Measurements from ENCODE around the gene MDP1.

Gene MDP1

GRCh38 chr14:24237463-24237955 is 21.6 kb upstream of the MDP1 start:
- TF ChIP-seq ARNT (IDR thresholded peaks at IDR 0.05): no peak
- no peak for TF ChIP-seq TARDBP (IDR thresholded peaks at IDR 0.05)
- TF ChIP-seq FOXM1 (IDR thresholded peaks at IDR 0.05; ENCODE audit: borderline replicate concordance): no peak
- no peak for TF ChIP-seq ELF4 (IDR thresholded peaks at IDR 0.05)
- TF ChIP-seq FOXK2 (IDR thresholded peaks at IDR 0.05): no peak
- TF ChIP-seq L3MBTL2 (conservative IDR thresholded peaks at IDR 0.05): no peak
- no peak for TF ChIP-seq FOXA1 (IDR thresholded peaks at IDR 0.05)
- TF ChIP-seq CTBP1 (IDR thresholded peaks at IDR 0.05; ENCODE audit: borderline replicate concordance): no peak
- TF ChIP-seq SUZ12 (IDR thresholded peaks at IDR 0.05): no peak
- no peak for TF ChIP-seq PKNOX1 (IDR thresholded peaks at IDR 0.05)
- TF ChIP-seq HDGF (IDR thresholded peaks at IDR 0.05; ENCODE audit: borderline replicate concordance): no peak
- TF ChIP-seq LEF1 (IDR thresholded peaks at IDR 0.05; ENCODE audit: borderline replicate concordance): no peak
- CTCF ChIA-PET: interaction anchor here (0.6 to 1.2 kb wide), 2 partner anchors 70 to 1141 kb away, joined by 3 read pairs; partner anchors contain the start of gene CIDEB
- POLR2A ChIA-PET: interaction anchor here (0.8 to 9.3 kb wide), 4 partner anchors 15 to 61 kb away, joined by 3 to 139 read pairs (median 6); partner anchors contain the start of genes CHMP4A, DHRS1, NOP9 and RABGGTA
- DNase-seq (ENCODE audit: extremely low spot score): no peak

GRCh38 chr14:24236689-24237462 is 21.0 kb upstream of the MDP1 start:
- no peak for DNase-seq (ENCODE audit: extremely low spot score)
- CTCF ChIA-PET: interaction anchor here (1.2 kb wide), 1 partner anchor 71 kb away, joined by 3 read pairs; the partner anchor contains the start of gene CIDEB
- POLR2A ChIA-PET: interaction anchor here (0.8 to 9.3 kb wide), 4 partner anchors 15 to 62 kb away, joined by 3 to 139 read pairs (median 6); partner anchors contain the start of genes CHMP4A, DHRS1, NOP9 and RABGGTA
- TF ChIP-seq ARNT (IDR thresholded peaks at IDR 0.05) (no peak), ELF4 (IDR thresholded peaks at IDR 0.05) (no peak), FOXK2 (IDR thresholded peaks at IDR 0.05) (no peak), NFRKB (IDR thresholded peaks at IDR 0.05) (no peak), CTBP1 (IDR thresholded peaks at IDR 0.05; ENCODE audit: borderline replicate concordance) (no peak), TARDBP (IDR thresholded peaks at IDR 0.05) (no peak), BHLHE40 (IDR thresholded peaks at IDR 0.05; ENCODE audit: borderline replicate concordance) (no peak), PKNOX1 (IDR thresholded peaks at IDR 0.05) (no peak), ZNF384 (IDR thresholded peaks at IDR 0.05) (no peak), SP1 (IDR thresholded peaks at IDR 0.05) (no peak), FOXM1 (IDR thresholded peaks at IDR 0.05; ENCODE audit: borderline replicate concordance) (no peak), FOXA1 (IDR thresholded peaks at IDR 0.05) (no peak), L3MBTL2 (conservative IDR thresholded peaks at IDR 0.05) (no peak), SUZ12 (IDR thresholded peaks at IDR 0.05) (no peak), HDGF (IDR thresholded peaks at IDR 0.05; ENCODE audit: borderline replicate concordance) (no peak), LEF1 (IDR thresholded peaks at IDR 0.05; ENCODE audit: borderline replicate concordance) (no peak)

GRCh38 chr14:24235804-24236688 is 20.2 kb upstream of the MDP1 start:
- POLR2A ChIA-PET: interaction anchor here (1.2 to 9.3 kb wide), 2 partner anchors 23 to 62 kb away, joined by 3 to 139 read pairs; partner anchors contain the start of genes CHMP4A, DHRS1 and NOP9
- CTCF ChIA-PET: no interaction called here
- no peak for DNase-seq (ENCODE audit: extremely low spot score)
- no peak for TF ChIP-seq SUZ12 (IDR thresholded peaks at IDR 0.05)
- TF ChIP-seq CTBP1 (IDR thresholded peaks at IDR 0.05; ENCODE audit: borderline replicate concordance): no peak
- no peak for TF ChIP-seq HDGF (IDR thresholded peaks at IDR 0.05; ENCODE audit: borderline replicate concordance)
- TF ChIP-seq ZNF384 (IDR thresholded peaks at IDR 0.05): no peak
- TF ChIP-seq LEF1 (IDR thresholded peaks at IDR 0.05; ENCODE audit: borderline replicate concordance): no peak
- TF ChIP-seq L3MBTL2 (conservative IDR thresholded peaks at IDR 0.05): no peak
- TF ChIP-seq FOXA1 (IDR thresholded peaks at IDR 0.05): no peak
- TF ChIP-seq PKNOX1 (IDR thresholded peaks at IDR 0.05): no peak
- no peak for TF ChIP-seq BHLHE40 (IDR thresholded peaks at IDR 0.05; ENCODE audit: borderline replicate concordance)
- no peak for TF ChIP-seq FOXK2 (IDR thresholded peaks at IDR 0.05)
- no peak for TF ChIP-seq ELF4 (IDR thresholded peaks at IDR 0.05)
- no peak for TF ChIP-seq FOXM1 (IDR thresholded peaks at IDR 0.05; ENCODE audit: borderline replicate concordance)
- TF ChIP-seq NFRKB (IDR thresholded peaks at IDR 0.05): no peak

- DNase-seq (ENCODE audit: extremely low spot score): no peak
- POLR2A ChIA-PET: interaction anchor here (0.8 to 2.3 kb wide), 4 partner anchors 8 to 58 kb away, joined by 3 to 13 read pairs (median 4); partner anchors contain the start of genes CHMP4A and TINF2
- TF ChIP-seq CTBP1 (IDR thresholded peaks at IDR 0.05; ENCODE audit: borderline replicate concordance): no peak
- no peak for TF ChIP-seq SUZ12 (IDR thresholded peaks at IDR 0.05)
- no peak for TF ChIP-seq TARDBP (IDR thresholded peaks at IDR 0.05)
- no peak for TF ChIP-seq ZNF384 (IDR thresholded peaks at IDR 0.05)
- no peak for TF ChIP-seq PKNOX1 (IDR thresholded peaks at IDR 0.05)
- no peak for TF ChIP-seq ARNT (IDR thresholded peaks at IDR 0.05)
- no peak for TF ChIP-seq BHLHE40 (IDR thresholded peaks at IDR 0.05; ENCODE audit: borderline replicate concordance)
- TF ChIP-seq L3MBTL2 (conservative IDR thresholded peaks at IDR 0.05): no peak
- no peak for TF ChIP-seq NFRKB (IDR thresholded peaks at IDR 0.05)
- TF ChIP-seq FOXM1 (IDR thresholded peaks at IDR 0.05; ENCODE audit: borderline replicate concordance): no peak
- TF ChIP-seq HDGF (IDR thresholded peaks at IDR 0.05; ENCODE audit: borderline replicate concordance): no peak
- TF ChIP-seq FOXK2 (IDR thresholded peaks at IDR 0.05): no peak
- no peak for TF ChIP-seq FOXA1 (IDR thresholded peaks at IDR 0.05)
- TF ChIP-seq SP1 (IDR thresholded peaks at IDR 0.05): no peak
- TF ChIP-seq LEF1 (IDR thresholded peaks at IDR 0.05; ENCODE audit: borderline replicate concordance): no peak
- no peak for TF ChIP-seq ELF4 (IDR thresholded peaks at IDR 0.05)
- CTCF ChIA-PET: interaction anchor here (0.9 kb wide), 1 partner anchor 62 kb away, joined by 3 read pairs; no protein-coding TSS in a partner anchor
These were observed 18.5 kb upstream of the MDP1 start for GRCh38 chr14:24234095-24235005.

Data from HEK293T (cell line).